B cell (primary cell): ENCODE results near the gene NIPAL3.

ENCODE experiments used
- EZH2 ChIP-seq: IDR thresholded peaks from 2 replicates; pipeline ENCODE4 v1.6.1; 2012; ENCODE audit warnings: borderline replicate concordance, low read depth, mild to moderate bottlenecking, moderate library complexity, low read length; ENCODE audit not compliant: insufficient read depth, poor library complexity, severe bottlenecking
- TF ChIP-seq, protein P1 (sequence below): fragments of 200-600 bp; IDR thresholded peaks from one replicate; pipeline ENCODE4 v1.8.0; 2022; ENCODE audit warnings: antibody characterized with exemption, mild to moderate bottlenecking

GRCh38 chr1:24388331-24388885 lies 27.2 kb upstream of the NIPAL3 start:
- TF ChIP-seq, protein P1, sequence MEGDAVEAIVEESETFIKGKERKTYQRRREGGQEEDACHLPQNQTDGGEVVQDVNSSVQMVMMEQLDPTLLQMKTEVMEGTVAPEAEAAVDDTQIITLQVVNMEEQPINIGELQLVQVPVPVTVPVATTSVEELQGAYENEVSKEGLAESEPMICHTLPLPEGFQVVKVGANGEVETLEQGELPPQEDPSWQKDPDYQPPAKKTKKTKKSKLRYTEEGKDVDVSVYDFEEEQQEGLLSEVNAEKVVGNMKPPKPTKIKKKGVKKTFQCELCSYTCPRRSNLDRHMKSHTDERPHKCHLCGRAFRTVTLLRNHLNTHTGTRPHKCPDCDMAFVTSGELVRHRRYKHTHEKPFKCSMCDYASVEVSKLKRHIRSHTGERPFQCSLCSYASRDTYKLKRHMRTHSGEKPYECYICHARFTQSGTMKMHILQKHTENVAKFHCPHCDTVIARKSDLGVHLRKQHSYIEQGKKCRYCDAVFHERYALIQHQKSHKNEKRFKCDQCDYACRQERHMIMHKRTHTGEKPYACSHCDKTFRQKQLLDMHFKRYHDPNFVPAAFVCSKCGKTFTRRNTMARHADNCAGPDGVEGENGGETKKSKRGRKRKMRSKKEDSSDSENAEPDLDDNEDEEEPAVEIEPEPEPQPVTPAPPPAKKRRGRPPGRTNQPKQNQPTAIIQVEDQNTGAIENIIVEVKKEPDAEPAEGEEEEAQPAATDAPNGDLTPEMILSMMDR, result no peak
- no peak for TF ChIP-seq EZH2
